Hypothalamus (tissue), 51 donors: Measurements from ENCODE around the gene PPP2R2C.

Experiments used
- DNase-seq, 51 donors: peaks; one replicate each; lab custom pipeline; 2025; lab: John Stamatoyannopoulos, UW

PPP2R2C gene

DNA sequence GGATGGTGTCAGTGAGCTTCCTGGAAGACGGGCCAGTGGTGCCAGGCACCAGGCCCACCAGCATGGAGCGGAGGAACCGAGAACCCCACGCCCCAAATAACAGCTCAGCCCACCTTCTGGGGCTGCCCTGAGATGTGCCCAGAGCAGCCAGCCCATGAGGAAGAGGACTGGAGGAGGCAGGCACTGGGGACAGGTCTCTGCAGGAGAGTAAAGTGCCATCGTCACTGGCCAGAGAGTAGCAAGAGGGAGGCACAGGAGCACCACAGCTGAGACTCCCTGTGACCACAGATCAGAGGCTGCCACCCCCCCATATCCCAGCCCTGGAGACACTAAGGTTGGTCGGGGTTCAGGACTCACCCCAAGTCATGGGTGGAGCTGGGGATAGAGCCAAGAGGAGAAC is 63.0 kb downstream of the PPP2R2C start:
- DNase-seq = no peak

- no peak for DNase-seq
Measured at GRCh38 chr4:6408263-6408662, 64.2 kb downstream of the PPP2R2C start.

DNA sequence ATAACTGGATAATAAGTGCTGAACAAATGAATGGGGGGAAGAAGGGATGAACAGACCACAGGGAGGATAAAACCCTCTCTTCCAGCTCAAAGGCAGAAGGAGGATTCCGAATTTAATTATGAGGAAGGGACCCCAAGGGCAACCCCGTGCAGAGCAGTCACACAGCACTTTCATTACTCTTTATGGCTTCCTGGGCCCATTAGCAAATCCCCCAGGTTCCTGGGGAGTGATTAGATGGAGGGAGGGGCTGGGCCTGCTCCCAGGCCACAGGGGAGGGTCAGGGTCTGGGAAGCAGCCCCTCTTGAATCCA is 67.1 kb downstream of the PPP2R2C start:
- no peak for DNase-seq

GRCh38 chr4:6404611-6405396 is 67.6 kb downstream of the PPP2R2C start:
- DNase-seq = no peak

DNA sequence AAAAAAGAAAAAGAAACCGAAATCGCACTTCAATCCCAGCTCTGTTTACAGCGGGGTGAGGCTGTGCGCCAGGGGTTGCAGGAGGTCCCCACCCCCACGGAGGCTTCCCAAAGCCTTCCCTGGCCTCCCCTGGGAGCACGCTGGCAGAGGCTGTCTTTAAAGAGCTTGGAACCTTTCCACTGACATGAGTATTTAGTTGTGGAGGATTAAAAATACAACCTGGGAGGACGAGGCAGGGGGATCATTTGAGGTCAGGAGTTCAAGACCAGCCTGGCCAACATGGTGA is 69.1 kb downstream of the PPP2R2C start:
- no peak for DNase-seq

DNA sequence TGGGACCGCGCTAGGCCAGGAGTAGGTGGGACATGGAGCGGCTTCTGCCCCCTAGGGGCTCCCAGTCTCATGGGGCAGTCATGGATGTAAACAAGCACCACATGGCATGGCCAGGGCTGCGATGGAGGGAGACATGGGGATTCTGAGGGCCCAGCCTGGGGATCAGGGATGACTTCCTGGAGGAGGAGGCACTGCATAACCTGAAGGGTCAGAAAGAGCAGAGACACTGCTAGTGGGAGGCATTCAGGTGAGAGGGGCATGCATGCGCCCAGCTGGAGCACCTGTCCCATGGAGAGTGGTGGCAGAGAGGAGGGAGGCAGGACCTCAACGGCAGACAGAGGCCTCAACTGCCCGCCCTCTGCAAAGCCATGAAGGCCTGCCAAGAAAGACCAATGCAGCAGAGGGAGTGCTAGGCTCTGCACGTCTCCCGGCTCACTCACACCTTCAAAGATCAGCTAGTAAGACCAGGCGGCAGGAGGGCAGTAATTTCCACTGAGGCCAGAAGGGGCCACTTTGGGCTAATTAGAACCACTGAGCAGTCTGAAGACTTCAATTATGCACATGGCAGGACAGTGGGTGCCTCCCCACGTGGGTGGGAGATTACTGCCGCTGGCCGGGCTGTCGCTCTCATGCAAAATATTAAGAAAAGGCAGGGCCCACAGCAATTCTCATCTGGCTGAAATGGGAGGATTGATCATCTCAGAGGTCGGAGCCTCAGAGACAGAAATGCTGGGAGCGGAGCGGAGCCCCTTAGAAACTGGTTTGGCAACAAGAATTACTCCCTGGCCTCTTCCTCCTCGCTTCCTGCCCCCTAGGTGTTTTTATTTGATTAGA is 69.6 kb downstream of the PPP2R2C start:
- DNase-seq = no peak

DNA sequence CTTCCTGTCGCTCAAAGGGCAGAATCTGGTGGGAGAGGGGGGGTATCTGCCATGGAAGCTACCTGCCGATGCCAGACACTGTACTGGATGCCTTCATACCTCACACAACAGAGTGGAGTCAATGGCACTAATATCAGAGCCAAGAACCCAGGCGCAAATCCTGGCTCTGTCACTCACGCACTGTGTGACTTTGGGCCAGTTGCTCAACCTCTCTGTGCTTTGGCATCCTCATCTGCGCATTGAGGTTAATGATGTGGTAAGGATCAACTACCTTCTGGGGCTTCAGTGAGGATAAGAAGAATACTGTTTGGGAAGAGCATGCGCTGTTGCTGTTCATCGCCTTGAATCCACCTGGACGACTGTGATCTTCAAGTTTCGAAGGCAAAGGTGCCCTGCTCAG is 70.6 kb downstream of the PPP2R2C start:
- DNase-seq = no peak

DNA sequence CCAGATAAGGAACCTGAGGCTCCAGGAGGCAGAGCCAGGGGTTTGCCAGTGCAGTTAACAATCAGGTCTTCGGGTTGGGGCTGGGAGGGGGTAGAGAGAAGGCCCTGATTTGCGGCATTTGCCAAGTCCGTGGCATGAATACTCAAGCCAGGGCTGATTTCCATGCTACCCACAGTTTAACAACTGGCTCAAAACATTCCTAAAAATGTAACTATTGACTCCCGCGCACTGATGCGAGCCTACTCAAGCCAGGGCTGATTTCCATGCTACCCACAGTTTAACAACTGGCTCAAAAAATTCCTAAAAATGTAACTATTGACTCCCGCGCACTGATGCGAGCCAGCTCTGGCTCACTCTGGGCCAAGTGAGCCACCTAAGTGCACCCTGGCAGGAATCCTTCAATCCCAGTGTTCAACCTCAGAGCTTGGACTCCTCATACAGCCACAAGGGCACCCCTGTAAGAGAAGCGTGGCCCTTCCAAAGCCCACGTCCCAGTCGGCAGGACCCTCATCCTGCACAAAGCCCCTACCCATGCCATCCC is 75.6 kb downstream of the PPP2R2C start:
- no peak for DNase-seq

GRCh38 chr4:6395466-6396228 is 76.8 kb downstream of the PPP2R2C start:
- no peak for DNase-seq

- no peak for DNase-seq
Measured at GRCh38 chr4:6394671-6395081, 77.7 kb downstream of the PPP2R2C start.

- no peak for DNase-seq
Measured at GRCh38 chr4:6393544-6394475, 78.6 kb downstream of the PPP2R2C start.

DNA sequence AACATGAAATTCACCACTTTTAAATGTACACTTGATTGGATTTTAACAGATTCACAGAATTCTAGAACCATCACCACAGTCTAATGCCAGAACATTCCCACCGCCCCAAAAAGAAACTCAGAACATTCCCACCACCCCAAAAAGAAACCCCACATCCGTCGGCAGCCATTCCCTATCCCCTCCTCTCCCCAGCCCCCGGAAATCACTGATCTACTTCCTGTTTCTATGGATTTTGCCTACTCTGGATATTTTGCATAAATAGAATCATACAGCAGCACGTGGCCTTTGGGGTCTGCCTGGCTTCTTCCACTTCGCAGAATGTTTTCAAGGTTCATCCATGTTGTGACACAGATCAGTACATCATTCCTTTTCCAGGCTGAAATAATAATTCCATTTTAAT is 79.3 kb downstream of the PPP2R2C start:
- DNase-seq = no peak

DNA sequence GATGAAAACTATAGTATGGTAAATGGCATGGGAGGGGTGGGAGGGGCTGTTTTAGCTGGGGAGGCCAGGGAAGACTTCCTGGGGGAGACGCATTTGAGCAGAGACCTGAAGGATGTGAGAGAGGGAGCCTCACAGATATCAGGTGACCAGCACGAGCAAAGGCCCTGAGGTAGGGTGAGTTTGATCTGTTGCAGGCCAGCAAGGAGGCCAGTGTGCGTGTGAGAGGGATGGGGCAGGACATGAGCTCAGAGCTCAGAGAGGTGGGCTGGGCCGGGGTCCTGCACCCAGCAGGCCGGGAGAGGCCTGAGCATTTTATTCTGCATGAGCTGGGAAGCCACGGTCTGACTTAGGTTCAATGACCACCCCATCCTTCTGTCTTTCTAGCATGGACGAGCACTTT is 80.0 kb downstream of the PPP2R2C start:
- DNase-seq = no peak

DNA sequence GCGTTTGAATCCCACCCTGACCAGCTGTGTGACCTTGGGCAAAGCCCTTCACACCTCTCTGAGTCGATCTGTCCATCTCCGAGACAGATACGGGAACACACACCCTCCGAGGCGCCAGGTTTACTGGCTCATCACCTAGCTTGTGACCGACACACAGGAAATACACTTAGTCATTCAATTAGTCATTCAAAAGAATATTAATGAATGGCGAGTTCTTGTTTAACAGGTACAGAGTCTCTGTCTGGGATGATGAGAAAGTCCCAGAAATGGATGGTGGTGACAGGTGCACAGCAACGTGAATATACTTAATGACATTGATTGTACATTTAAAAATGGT is 80.6 kb downstream of the PPP2R2C start:
- no peak for DNase-seq

GRCh38 chr4:6391186-6391851 is 81.1 kb downstream of the PPP2R2C start:
- DNase-seq = no peak

GRCh38 chr4:6390356-6390755 is 82.1 kb downstream of the PPP2R2C start:
- DNase-seq = peak in 35 of 51 donors; percentile 7 to 77 (median 39)

DNA sequence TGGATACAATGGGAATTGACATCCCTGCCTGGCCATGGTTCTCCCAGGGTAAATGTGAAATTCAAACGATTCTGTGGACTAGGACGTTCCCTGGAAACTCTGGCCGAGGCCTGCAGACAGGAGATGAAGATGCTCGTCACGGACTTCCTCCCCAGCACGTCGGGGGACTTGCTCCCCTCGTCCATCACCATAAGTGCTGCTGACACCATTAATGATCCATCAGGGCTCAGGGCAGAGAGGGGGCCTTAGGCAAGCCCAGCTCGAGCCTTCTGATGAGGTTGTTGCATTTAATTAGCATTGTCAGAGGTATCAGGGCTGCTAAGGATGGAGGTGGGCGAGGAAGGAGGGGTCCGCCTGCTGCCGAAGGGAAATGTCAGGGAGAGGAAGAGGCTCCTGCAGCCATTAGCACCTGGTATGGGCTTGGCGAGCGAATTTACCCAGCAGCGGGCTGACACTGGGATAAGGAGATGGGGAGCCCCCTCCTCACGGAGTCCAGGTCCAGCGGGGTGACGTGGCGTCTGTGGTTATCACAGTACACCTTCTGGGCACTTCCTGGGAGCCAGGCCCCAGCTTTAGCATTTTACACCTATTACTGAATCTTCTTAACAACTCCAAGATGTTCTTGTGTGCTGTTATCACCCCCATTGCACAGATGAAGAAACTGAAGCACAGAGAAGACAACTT is 83.1 kb downstream of the PPP2R2C start:
- DNase-seq = no peak

- peak in 1 of 51 donors; percentile 42 for DNase-seq
Measured at GRCh38 chr4:6388713-6389112, 83.7 kb downstream of the PPP2R2C start.

DNA sequence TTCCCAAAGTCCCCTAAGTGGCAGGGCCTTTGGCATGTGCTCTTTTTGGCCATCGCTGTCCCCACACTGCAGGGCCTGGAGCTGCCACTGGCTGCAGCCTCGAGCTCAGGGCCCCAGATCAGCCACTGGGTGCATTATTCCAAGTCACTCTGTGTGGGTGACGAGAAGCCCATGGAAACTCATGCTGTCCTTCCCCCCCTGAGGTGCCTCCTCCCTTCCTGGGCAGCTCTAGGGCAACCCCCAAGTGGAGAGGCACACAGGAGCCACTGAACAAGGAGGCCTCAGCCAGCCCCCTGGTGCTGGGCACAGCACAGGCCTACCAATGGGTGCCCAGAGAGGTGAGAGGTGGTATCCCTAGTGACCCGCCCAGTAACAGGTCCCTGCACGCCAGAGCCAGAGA is 84.5 kb downstream of the PPP2R2C start:
- no peak for DNase-seq
